ENCODE data around the gene TXNRD1.
"Not testable (repeated sequence)": the region's sequence is repeated elsewhere in the genome, so short reads cannot be mapped to it uniquely, and the experiment has no call there.

The TXNRD1 gene

GRCh38 chr12:104215638-104216297, at the start of gene TXNRD1:
TSS of gene TXNRD1 (plus strand) at chr12:104215779. CDS start at chr12:104215803, 24 bp downstream.
- in situ Hi-C loops (cut with MboI; ENCODE audit: low sequenced_read_pairs): loop anchor here (25.0 kb wide), 1 partner anchor 147 kb away; no protein-coding TSS in a partner anchor

GRCh38 chr12:104165801-104166200, 49.8 kb upstream of the TXNRD1 start:
- in situ Hi-C loops (cut with MboI; ENCODE audit: low sequenced_read_pairs): no loop called here

DNA sequence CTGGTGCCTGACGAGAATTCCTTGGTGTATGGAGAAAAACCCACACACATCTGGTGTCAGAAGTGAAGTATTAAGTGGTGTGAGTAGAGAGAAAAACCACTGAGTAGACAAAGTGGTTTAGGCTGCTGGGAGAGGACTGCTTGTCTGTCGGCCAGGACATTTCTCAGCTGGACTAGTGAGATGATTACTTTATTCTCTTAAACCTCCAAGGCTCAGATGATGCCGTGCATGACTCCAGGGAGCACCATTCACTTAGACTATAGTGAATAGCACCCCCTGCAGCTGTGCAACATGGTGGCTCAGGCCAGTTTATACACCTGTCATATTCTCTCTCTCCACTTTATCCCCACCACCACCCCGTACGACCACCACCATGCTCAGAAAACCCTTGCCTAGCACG, 49.1 kb upstream of the TXNRD1 start:
- in situ Hi-C loops (cut with MboI; ENCODE audit: low sequenced_read_pairs): no loop called here

DNA sequence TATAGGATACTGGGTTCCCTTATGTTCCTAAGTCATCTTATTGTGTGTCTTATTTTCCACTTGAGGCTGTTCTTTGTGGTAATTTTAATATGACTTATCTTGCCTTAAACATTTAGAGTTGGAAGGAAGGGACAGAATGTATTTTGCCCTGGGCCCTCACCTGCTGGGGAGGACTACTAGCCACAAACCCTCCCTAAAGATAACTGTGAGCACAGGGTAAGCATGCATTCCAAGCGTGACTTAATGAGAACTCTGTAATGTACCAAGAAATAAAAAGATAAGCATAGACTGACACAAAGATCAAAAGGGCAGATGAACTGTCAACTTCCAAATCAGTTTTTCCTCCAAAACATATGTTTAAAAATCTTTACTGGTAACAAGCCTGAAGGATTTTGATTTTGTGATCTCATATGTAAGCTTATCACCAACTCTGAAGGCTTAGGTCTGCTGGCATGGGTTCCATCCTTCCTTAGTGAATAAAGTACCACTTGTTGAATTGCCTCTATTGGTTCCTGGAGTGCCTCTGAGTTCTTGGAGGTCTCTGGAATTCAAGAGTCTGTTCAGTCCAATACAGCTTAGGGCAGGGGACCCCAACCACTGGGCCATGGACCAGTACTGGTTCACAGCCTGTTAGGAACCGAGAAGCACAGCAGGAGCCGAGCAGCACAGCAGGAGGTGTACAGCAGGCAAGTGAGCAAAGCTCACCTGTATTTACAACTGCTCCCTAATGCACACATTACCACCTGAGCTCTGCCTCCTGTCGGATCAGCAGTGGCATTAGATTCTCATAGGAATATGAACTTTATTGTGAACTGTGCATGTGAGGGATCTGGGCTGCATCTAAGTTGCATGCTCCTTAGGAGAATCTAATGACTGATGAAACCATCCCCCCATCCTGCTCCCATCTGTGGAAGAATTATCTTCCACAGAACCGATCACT, 47.8 kb upstream of the TXNRD1 start:
- in situ Hi-C loops (cut with MboI; ENCODE audit: low sequenced_read_pairs): no loop called here

- in situ Hi-C loops (cut with MboI; ENCODE audit: low sequenced_read_pairs): no loop called here
Measured at GRCh38 chr12:104168596-104168995, 47.0 kb upstream of the TXNRD1 start.

DNA sequence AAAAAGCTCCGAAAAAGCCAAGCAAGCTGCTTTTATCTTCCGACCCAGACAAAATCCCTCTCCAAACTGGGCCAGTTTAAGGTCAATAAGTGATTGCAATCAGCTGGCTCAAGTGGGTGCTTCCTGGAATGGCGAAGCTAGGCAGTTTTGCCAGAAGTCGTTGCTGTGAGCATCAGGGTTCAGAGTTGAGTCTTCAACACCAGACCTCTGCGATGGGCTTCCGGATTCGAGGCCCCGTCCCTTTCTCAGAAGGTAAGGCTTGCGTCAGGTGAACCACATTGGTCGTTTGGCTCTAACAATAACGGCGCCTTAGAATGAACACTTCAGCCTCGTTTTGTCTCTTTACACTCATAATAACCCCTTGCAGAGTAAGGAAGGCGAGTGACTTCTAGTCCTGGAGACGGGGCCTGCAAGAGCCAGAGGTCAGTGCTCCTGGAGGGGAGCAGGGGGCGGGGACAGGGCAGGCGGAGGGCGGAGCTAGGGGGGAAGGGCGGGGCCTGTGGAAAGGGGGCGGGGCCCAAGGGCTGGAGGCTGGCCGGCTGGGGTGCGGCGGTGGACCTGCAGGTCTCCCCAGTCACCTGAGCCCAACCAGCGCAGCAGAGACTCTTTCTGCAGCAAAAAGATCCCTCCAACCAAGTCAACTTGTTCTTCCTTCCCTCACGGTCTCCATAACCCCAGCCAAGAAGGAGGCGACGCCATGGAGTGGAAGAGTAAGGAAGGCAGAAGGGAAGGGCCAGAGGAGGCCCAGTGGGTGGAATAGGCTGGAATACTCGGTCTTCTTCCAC, 43.6 kb upstream of the TXNRD1 start:
- in situ Hi-C loops (cut with MboI; ENCODE audit: low sequenced_read_pairs): no loop called here

DNA sequence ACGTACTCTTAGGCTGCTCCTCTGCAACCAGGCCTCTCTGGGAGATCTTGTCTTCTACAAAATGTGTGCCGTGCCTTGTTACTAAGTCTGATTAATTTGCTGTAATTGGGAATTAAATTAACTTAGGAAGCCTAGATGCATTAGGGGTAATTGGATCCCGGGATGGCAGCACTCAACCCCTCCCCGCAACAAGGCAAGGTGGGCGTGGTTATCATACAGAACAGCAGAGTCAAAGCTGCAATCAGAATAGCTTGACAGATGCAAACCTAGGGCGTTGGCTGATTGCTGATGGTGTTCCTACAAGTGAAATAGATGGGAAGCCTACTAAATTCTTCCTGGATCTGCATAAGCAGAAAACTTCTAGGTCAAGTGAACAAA, 43.0 kb upstream of the TXNRD1 start:
- in situ Hi-C loops (cut with MboI; ENCODE audit: low sequenced_read_pairs): no loop called here

DNA sequence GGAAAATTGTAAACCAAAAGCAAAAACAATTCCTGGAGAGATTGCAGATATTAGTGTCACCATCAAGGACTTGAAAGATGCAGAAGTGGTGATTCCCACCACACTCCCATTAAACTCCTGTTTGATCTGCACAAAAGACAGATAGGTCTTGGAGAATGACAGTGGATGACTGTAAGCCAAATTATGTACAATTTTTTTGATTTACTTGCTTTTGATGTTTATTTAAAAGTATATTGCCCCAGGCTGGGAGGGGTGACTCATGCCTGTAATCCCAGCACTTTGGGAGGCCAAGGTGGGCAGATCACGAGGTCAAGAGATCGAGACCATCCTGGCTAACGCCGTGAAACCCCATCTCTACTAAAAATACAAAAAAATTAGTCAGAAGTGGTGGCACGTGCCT, 41.8 kb upstream of the TXNRD1 start:
- in situ Hi-C loops (cut with MboI; ENCODE audit: low sequenced_read_pairs): not testable (repeated sequence)

- in situ Hi-C loops (cut with MboI; ENCODE audit: low sequenced_read_pairs): loop anchor here (25.0 kb wide), 3 partner anchors 712 to 1212 kb away; no protein-coding TSS in a partner anchor
Measured at GRCh38 chr12:104175726-104176247, 39.8 kb upstream of the TXNRD1 start.

GRCh38 chr12:104177336-104177662, 38.3 kb upstream of the TXNRD1 start:
- in situ Hi-C loops (cut with MboI; ENCODE audit: low sequenced_read_pairs): loop anchor here (25.0 kb wide), 3 partner anchors 710 to 1210 kb away; no protein-coding TSS in a partner anchor

DNA sequence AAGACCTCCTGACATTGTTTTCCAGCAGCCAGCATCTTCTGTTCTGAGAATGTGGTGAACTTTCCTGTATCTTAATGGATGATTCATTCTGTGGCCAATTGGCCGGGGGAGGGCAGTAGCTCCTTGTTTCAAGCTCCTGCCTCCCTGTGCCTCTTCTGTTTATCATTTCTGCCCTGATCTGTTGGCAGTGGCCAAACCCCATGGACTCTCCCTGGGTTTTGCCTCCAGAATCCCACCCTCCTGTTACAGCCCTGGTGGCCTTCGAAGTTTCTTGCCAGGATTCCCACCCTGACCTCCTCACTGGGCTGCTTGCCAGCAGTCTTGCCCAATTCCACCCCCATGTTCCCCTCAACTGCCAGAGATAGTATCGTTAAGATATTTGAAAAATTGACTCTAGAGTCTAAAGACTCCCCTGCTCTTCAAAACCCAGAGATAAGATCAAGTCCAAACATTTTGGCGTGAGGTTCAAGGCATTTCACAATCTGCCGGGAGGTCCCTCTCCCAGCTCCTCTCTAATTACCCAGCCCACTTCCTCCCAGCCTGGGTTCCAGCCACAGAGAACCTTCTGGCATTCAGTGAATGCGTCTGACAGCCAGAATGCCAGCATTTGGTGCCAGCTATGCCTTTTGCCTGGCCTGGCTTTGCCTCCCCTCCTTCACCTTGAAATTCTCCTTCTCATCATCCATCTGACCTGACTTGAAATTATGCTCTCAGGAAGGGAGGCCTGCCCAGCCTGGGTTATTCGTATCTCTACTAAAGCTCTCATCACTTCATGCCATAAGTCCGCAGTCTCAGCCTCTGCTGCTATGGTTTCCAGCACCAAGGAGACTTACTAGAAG, 37.7 kb upstream of the TXNRD1 start:
- in situ Hi-C loops (cut with MboI; ENCODE audit: low sequenced_read_pairs): loop anchor here (25.0 kb wide), 3 partner anchors 709 to 1209 kb away; no protein-coding TSS in a partner anchor

- in situ Hi-C loops (cut with MboI; ENCODE audit: low sequenced_read_pairs): loop anchor here (25.0 kb wide), 3 partner anchors 707 to 1207 kb away; no protein-coding TSS in a partner anchor
Measured at GRCh38 chr12:104180374-104180773, 35.2 kb upstream of the TXNRD1 start.

- in situ Hi-C loops (cut with MboI; ENCODE audit: low sequenced_read_pairs): loop anchor here (25.0 kb wide), 3 partner anchors 706 to 1206 kb away; no protein-coding TSS in a partner anchor
Measured at GRCh38 chr12:104181313-104181712, 34.3 kb upstream of the TXNRD1 start.

GRCh38 chr12:104182144-104182543, 33.4 kb upstream of the TXNRD1 start:
- in situ Hi-C loops (cut with MboI; ENCODE audit: low sequenced_read_pairs): loop anchor here (25.0 kb wide), 3 partner anchors 705 to 1205 kb away; no protein-coding TSS in a partner anchor

- in situ Hi-C loops (cut with MboI; ENCODE audit: low sequenced_read_pairs): loop anchor here (25.0 kb wide), 3 partner anchors 705 to 1205 kb away; no protein-coding TSS in a partner anchor
Measured at GRCh38 chr12:104182621-104183378, 32.8 kb upstream of the TXNRD1 start.

- in situ Hi-C loops (cut with MboI; ENCODE audit: low sequenced_read_pairs): loop anchor here (25.0 kb wide), 3 partner anchors 704 to 1204 kb away; no protein-coding TSS in a partner anchor
Measured at GRCh38 chr12:104183443-104183842, 32.1 kb upstream of the TXNRD1 start.

- in situ Hi-C loops (cut with MboI; ENCODE audit: low sequenced_read_pairs): loop anchor here (25.0 kb wide), 3 partner anchors 700 to 1200 kb away; no protein-coding TSS in a partner anchor
Measured at GRCh38 chr12:104187446-104188155, 28.0 kb upstream of the TXNRD1 start.

DNA sequence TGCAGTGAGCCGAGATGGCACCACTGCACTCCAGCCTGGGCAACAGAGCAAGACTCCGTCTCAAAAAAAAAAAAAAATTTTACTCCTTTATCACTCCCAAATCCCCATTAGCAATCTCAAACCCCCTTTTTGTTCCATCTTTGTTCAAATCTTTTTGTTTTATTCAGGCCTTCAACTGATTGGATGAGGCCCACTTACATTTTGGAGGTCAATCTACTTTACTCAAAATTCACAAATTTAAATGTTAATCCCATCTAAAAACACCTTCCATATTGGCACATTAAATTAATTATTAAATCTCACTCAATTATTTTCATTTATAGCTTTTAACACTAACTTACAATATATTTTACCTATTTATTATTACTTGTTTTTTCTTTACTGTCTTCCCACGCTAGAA, 27.0 kb upstream of the TXNRD1 start:
- in situ Hi-C loops (cut with MboI; ENCODE audit: low sequenced_read_pairs): loop anchor here (25.0 kb wide), 3 partner anchors 699 to 1199 kb away; no protein-coding TSS in a partner anchor
